ENCODE measurements around the gene PDE8B. TPM values are rescaled to one million over a fixed set of nuclear protein-coding genes. Genes with fewer than 3 reads are reported as not detected.

The PDE8B gene
- total RNA-seq, 1 donor from 2014 or later, result 5.9 TPM

- intact Hi-C loops (cut with micrococcal nuclease), result no loop called here
- Histone ChIP-seq H3K9me3 (replicated peaks) (peaks cover 6% of the 10 kb centered on the region), H3K36me3 (peaks cover 43% of the 10 kb centered on the region), H3K4me3 (no peak overlapping the region), H3K27ac (replicated peaks) (peak overlapping the region; percentile 24), H3K4me1 (peaks cover 13% of the 10 kb centered on the region), H3K27me3 (ENCODE audit: low read depth) (no peaks in the 10 kb centered on the region)
- no peak for DNase-seq
- TF ChIP-seq CTCF (IDR thresholded peaks at IDR 0.05; ENCODE audit: borderline replicate concordance), result no peak
Measured at GRCh38 chr5:77448831-77449230, 238.4 kb downstream of the PDE8B start.

DNA sequence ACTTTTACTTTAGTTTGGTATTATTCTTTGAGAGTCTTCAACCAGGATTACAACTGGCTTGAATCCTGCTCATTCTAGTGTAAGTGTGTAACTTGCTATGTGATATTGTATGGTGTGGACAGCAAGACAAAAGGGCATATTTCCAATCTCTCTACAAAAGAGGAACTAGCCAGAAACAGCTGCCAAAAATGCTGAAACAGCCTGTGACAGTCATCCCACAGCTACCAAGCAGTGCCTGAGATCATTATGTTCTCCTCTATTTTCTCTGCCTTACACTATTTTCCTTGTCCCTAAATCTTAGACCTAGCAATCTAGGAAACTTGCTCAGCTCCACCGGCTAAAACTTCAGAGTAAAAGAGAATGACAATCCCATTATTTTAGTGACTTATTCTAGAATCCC lies 238.8 kb downstream of the PDE8B start:
- H3K36me3 ChIP-seq, result peaks cover 47% of the 10 kb centered on the region

DNA sequence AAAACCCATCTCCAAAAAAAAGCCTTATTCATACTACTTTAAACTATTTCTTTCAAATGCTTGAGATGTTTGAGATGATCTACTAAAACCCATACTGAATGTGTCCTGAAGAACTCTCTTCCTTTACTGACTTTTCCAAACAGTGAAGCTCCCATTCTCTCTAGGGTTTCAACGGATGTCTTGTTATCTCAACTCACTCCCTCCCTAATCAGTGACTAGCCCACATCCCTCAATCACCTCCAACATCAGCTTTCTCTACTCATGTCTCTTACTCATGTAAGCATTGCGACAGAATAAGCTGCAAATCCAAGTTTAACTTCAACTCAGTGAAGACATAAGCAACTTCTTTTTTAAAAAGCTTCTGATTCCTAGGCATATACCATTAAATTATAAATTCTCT lies 239.5 kb downstream of the PDE8B start:
- intact Hi-C loops (cut with micrococcal nuclease), result no loop called here
- Histone ChIP-seq H3K9me3 (replicated peaks) (peaks cover 6% of the 10 kb centered on the region), H3K4me1 (peaks cover 13% of the 10 kb centered on the region), H3K27ac (replicated peaks) (peak overlapping the region; percentile 24), H3K36me3 (peaks cover 47% of the 10 kb centered on the region), H3K27me3 (ENCODE audit: low read depth) (no peaks in the 10 kb centered on the region), H3K4me3 (no peak overlapping the region)
- DNase-seq, result no peak
- TF ChIP-seq CTCF (IDR thresholded peaks at IDR 0.05; ENCODE audit: borderline replicate concordance), result no peak

More for the DNA sequence above, 238.8 kb downstream of the PDE8B start:
- peak overlapping the region; percentile 24 for H3K27ac ChIP-seq (replicated peaks)
- intact Hi-C loops (cut with micrococcal nuclease), result no loop called here
- no peaks in the 10 kb centered on the region for H3K27me3 ChIP-seq (ENCODE audit: low read depth)
- no peak overlapping the region for H3K4me3 ChIP-seq
- peaks cover 13% of the 10 kb centered on the region for H3K4me1 ChIP-seq
- DNase-seq, result no peak
- TF ChIP-seq CTCF (IDR thresholded peaks at IDR 0.05; ENCODE audit: borderline replicate concordance), result no peak
- H3K9me3 ChIP-seq (replicated peaks), result peaks cover 6% of the 10 kb centered on the region

DNA sequence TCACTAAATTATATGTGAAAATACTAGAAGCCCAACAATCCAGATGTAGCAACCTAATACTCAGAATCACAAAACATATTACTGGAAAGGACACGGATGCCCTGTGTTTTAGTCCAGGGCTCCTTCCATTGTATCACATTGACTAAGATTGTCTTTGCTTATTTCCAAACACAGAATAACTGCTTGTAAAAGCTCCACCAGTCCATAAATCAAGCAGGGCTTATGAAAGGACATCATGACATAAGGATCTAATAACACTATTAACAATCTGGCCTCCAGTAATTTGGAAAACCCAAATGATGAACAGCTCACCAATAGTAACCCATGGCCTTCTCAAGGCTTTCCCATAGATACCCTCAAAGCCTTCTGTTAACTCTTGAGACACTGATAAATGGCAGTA lies 241.9 kb downstream of the PDE8B start:
- Histone ChIP-seq H3K36me3 (peaks cover 36% of the 10 kb centered on the region), H3K27ac (replicated peaks) (no peak overlapping the region), H3K4me1 (peaks cover 13% of the 10 kb centered on the region), H3K27me3 (ENCODE audit: low read depth) (no peaks in the 10 kb centered on the region), H3K9me3 (replicated peaks) (peaks cover 4% of the 10 kb centered on the region), H3K4me3 (no peak overlapping the region)
- no peak for TF ChIP-seq CTCF (IDR thresholded peaks at IDR 0.05; ENCODE audit: borderline replicate concordance)
- intact Hi-C loops (cut with micrococcal nuclease), result no loop called here
- DNase-seq, result no peak

- no peaks in the 10 kb centered on the region for H3K9me3 ChIP-seq (replicated peaks)
- intact Hi-C loops (cut with micrococcal nuclease), result no loop called here
- H3K27me3 ChIP-seq (ENCODE audit: low read depth), result no peaks in the 10 kb centered on the region
- no peak overlapping the region for H3K4me3 ChIP-seq
- peaks cover 18% of the 10 kb centered on the region for H3K36me3 ChIP-seq
- H3K27ac ChIP-seq (replicated peaks), result no peak overlapping the region
- no peak for TF ChIP-seq CTCF (IDR thresholded peaks at IDR 0.05; ENCODE audit: borderline replicate concordance)
- peaks cover 10% of the 10 kb centered on the region for H3K4me1 ChIP-seq
- DNase-seq, result no peak
Measured at GRCh38 chr5:77454123-77454522, 243.6 kb downstream of the PDE8B start.

DNA sequence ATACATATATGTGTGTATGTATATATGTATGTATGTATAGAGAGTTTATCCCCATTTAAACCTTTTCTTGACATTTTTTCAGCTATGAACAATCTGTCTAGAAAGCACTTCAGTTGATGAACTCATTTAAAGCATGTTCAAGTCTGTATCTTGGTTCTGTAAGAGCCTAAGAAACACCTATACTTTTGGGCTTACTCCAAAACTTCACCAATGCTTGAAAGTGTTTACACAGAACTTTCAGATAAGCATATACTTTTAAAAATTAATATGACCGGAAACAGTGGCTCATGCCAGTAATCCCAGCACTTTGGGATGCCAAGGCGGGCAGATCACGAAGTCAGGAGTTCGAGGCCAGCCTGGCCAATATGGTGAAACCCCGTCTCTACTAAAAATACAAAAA lies 250.8 kb downstream of the PDE8B start:
- H3K4me3 ChIP-seq, result no peak overlapping the region
- no peaks in the 10 kb centered on the region for H3K4me1 ChIP-seq
- H3K9me3 ChIP-seq (replicated peaks), result no peaks in the 10 kb centered on the region
- DNase-seq, result no peak
- H3K36me3 ChIP-seq, result peaks cover 21% of the 10 kb centered on the region
- H3K27ac ChIP-seq (replicated peaks), result no peak overlapping the region
- no peaks in the 10 kb centered on the region for H3K27me3 ChIP-seq (ENCODE audit: low read depth)
- TF ChIP-seq CTCF (IDR thresholded peaks at IDR 0.05; ENCODE audit: borderline replicate concordance), result no peak
- intact Hi-C loops (cut with micrococcal nuclease), result no loop called here
